HG03378 (cell line): ENCODE data around the gene CALR3.

ENCODE experiments used
- ATAC-seq: cut with Tn5 transposase; IDR thresholded peaks from one replicate; pipeline ENCODE4 v1.9.1; 2021; ENCODE audit warnings: mild to moderate bottlenecking, moderate library complexity; ENCODE audit not compliant: unreplicated experiment

CALR3 gene

DNA sequence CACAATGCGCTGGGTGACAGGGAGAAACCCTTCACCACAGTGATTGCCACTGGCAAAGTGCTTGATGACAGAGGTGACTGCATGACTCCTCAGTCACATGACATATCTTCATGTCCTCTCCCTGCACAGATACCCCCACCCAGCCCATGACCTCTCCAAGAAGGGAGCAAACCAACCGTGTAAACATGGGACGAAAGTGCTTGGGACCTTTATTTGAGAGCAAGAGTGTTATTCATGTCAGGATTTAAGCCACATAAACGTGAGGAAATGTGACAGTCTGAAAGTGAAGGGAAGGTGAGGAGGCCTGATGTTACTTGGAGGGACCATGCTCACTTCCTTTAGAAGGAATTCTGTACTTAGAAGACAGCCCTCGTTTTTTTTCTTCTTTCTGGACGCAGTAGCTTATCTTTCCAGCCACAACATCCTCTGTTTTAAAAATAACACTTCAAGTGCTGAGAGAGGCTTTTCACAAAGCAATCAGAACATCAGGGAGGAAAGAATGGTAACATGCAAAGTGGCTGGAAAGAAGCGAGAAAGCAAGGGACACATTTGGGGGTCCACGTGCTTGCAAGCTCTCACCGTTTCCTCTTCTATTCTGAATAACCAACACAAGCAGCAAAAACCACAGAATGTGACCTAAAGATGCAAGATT, 59.8 kb downstream of the CALR3 start:
- no peak for ATAC-seq

- ATAC-seq: no peak
These were observed 60.6 kb downstream of the CALR3 start for GRCh38 chr19:16435238-16435917.

- ATAC-seq: no peak
These were observed 62.0 kb downstream of the CALR3 start for GRCh38 chr19:16433986-16434385.

- no peak for ATAC-seq
These were observed 66.2 kb downstream of the CALR3 start for GRCh38 chr19:16429759-16430091.

GRCh38 chr19:16429066-16429758, 66.8 kb downstream of the CALR3 start:
- ATAC-seq: no peak
